Heart right ventricle (tissue), 16 donors: ENCODE data around the gene AUP1. TPM values are rescaled to one million over a fixed set of nuclear protein-coding genes. Genes with fewer than 3 reads are reported as not detected.

Experiments used
- ATAC-seq, 8 donors: fragments of 200-7000 bp; cut with Tn5 transposase; one replicate each; pipeline ENCODE4 v1.9.1; 2020; ENCODE audit warnings: mild to moderate bottlenecking in 8 of 8, moderate library complexity in 8 of 8, moderate number of reproducible peaks in 1 of 8
- DNase-seq, 2 donors: peaks; one replicate each; pipeline ENCODE4 v3.0.0-alpha.2; 2020
- H3K27ac ChIP-seq, 10 donors: fragments of 200-600 bp; sonication (generic) in 2 of 10; one replicate each; pipeline versions ENCODE4 v1.5.0 to v1.8.0; 2020 to 2022; ENCODE audit warnings: mild to moderate bottlenecking in 3 of 10
- H3K27me3 ChIP-seq, 7 donors: fragments of 200-600 bp; one replicate each; pipeline ENCODE4 v1.8.0; 2021 to 2022; ENCODE audit warnings: mild to moderate bottlenecking in 2 of 7
- H3K36me3 ChIP-seq, 9 donors: fragments of 200-600 bp; sonication (generic) in 1 of 9; one replicate each; pipeline versions ENCODE4 v1.5.0 to v1.8.0; 2020 to 2022; ENCODE audit warnings: mild to moderate bottlenecking in 2 of 9
- H3K4me1 ChIP-seq, 9 donors: fragments of 200-600 bp; sonication (generic) in 1 of 9; one replicate each; pipeline versions ENCODE4 v1.5.0 to v1.8.0; 2020 to 2022; ENCODE audit warnings: mild to moderate bottlenecking in 4 of 9
- H3K4me3 ChIP-seq, 10 donors: fragments of 200-600 bp; sonication (generic) in 2 of 10; one replicate each; pipeline versions ENCODE4 v1.5.0 to v1.8.0; 2020 to 2022; ENCODE audit warnings: mild to moderate bottlenecking in 7 of 10, moderate library complexity in 2 of 10
- H3K9me3 ChIP-seq, 11 donors: fragments of 200-600 bp in 10 of 11; sonication (generic) in 2 of 11; one replicate each; pipeline versions ENCODE4 v1.5.0 to v1.8.0; 2013 to 2022; ENCODE audit warnings: mild to moderate bottlenecking in 2 of 11, control low read depth in 1 of 11, moderate library complexity in 1 of 11
- CTCF ChIP-seq, 9 donors: fragments of 200-600 bp; sonication (generic) in 2 of 9; IDR thresholded peaks; one replicate each; pipeline versions ENCODE4 v1.5.0 to v1.8.0; 2021 to 2022; ENCODE audit warnings: antibody characterized with exemption in 9 of 9, mild to moderate bottlenecking in 5 of 9, moderate library complexity in 1 of 9
- WGBS, 2 donors: extraction: QIAGEN DNeasy Blood & Tissue Kit; methylation state at CpG; one replicate each; pipeline ENCODE4 v1.1.7; 2013; ENCODE audit warnings: inconsistent platforms in 1 of 2; 5-methylcytosine and 5-hydroxymethylcytosine counted together
- intact Hi-C, 10 donors: fragments of 100-400 bp; cut with DNase I; formaldehyde crosslinking; loops; one replicate each; pipeline versions ENCODE4 v1.11.1 to v1.14.2; 2022
- polyA plus RNA-seq, 2 donors: library from polyadenylated mRNA; stranded (reverse); fragments of 200-250 nt; gene quantifications; one replicate each; pipeline ENCODE4 v1.2.3, GENCODE V29; 2013
- total RNA-seq, 10 donors: library from RNA; stranded (reverse); fragmentation: NEBNext Ultra II Directional in 3 of 10; extraction: Animal tissue kit (Norgen Biotek cat#: 25700) in 3 of 10; gene quantifications; one replicate each; pipeline versions ENCODE4 v1.2.1 to v1.2.4, GENCODE V29; 2021 to 2023
- donor health status: Arrhythmogenic right ventricular cardiomyopathy.
- donor health status: ischemic (EF 13 %, LVEDD 7.1; RV severe dilation, severe dysfunction).
- donor health status: healthy with polysubstance abuse.
- donor health status: DM: no; HTN: yes; CAD: no.
- donor health status: DM: no; HTN: no; CAD: no.
- donor health status: ischemic (EF 25% LVEDD 6.9; RV normal size, moderate dysfunction).
- donor health status: ischemic (EF 25% LVEDD 5.7; RV mildly dilated, moderate dysfunction).
- donor health status: healthy.
- donor health status: DM: yes; HTN: yes; CAD: no.
- donor health status: Ischemic cardiomyopathy.
- donor health status: ischemic (EF 35%, LVEDD 5.7; RV mildly dilated, moderate dysfunction).
- donor health status: nonischemic (EF 11% LVEDD 7.7; RV severe dilation, severe dysfunction).
- donor health status: DM: yes; HTN: yes; CAD: no.
- donor health status: PGD.
- donor health status: ischemic (EF 29% LVEDD 5.4; RV normal size, mild dysfunction).
- donor health status: nonischemic (EF 23%, LVEDD 6.1; RV moderate dilation, normal function).

The AUP1 gene
- total and polyA plus RNA-seq, 12 donors: 31.4 to 163 (median 42.9) TPM

- peak overlapping the region; percentile 22 to 82 (median 68) for H3K4me3 ChIP-seq
- peaks cover 0 to 19% (median 0%) of the 10 kb centered on the region in 7 donors for H3K27me3 ChIP-seq
- DNase-seq (peak; percentile 72 to 80), ATAC-seq (peak; percentile 87 to 92 (median 88))
- H3K27ac ChIP-seq: peak overlapping the region; percentile 57 to 92 (median 80)
- intact Hi-C loops: loop anchor here in 1 of 10 donors (5.0 kb wide), 1 partner anchor 38 kb away; no protein-coding TSS in a partner anchor
- no peaks in the 10 kb centered on the region for H3K36me3 ChIP-seq
- peak in 1 of 9 donors; percentile 11 for TF ChIP-seq CTCF (IDR thresholded peaks at IDR 0.05)
- WGBS, 2 donors: 5 to 6% methylated on average over 80 to 85 of the region's 85 CpGs
- H3K9me3 ChIP-seq: no peaks in the 10 kb centered on the region
- H3K4me1 ChIP-seq: peaks cover 6 to 36% (median 22%) of the 10 kb centered on the region in 9 donors
These were observed 19.7 kb upstream of the AUP1 start for GRCh38 chr2:74548900-74549826.

- no peak for DNase-seq
- 12% methylated on average over 23 to 26 of the region's 26 CpGs for WGBS, 2 donors
- H3K27ac ChIP-seq: peak overlapping the region; percentile 57 to 92 (median 80)
- ATAC-seq: peak in 2 of 8 donors; percentile 0 to 2
- H3K4me1 ChIP-seq: peaks cover 3 to 28% (median 19%) of the 10 kb centered on the region in 9 donors
- TF ChIP-seq CTCF (IDR thresholded peaks at IDR 0.05): no peak
- H3K9me3 ChIP-seq: no peaks in the 10 kb centered on the region
- H3K4me3 ChIP-seq: peak overlapping the region; percentile 22 to 82 (median 68)
- H3K36me3 ChIP-seq: no peaks in the 10 kb centered on the region
- peaks cover 0 to 19% (median 0%) of the 10 kb centered on the region in 7 donors for H3K27me3 ChIP-seq
- intact Hi-C loops: loop anchor here in 1 of 10 donors (5.0 kb wide), 1 partner anchor 39 kb away; no protein-coding TSS in a partner anchor
These were observed 18.9 kb upstream of the AUP1 start for GRCh38 chr2:74548285-74548899.

DNA sequence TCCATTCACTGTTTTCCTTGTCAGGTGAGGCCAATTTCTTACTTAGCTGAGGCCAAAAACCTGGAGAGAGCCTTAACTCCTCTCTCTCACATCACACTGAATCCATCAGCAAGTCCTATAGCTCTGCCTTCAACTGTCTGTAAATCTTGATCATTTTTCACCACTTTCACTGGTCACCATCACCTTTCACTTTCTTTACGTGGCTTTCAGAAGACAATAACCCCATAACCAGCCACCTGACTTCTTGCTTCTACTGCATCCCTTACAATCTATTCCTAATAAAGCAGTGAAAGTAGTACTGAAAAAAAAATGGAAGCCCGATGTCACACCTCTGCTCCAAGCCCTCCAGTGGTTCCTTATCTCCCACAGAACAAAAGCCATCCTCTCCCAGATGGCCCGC is 16.5 kb upstream of the AUP1 start:
- DNase-seq (no peak), ATAC-seq (no peak)
- Histone ChIP-seq H3K9me3 (no peaks in the 10 kb centered on the region), H3K27me3 (peaks cover 0 to 19% (median 0%) of the 10 kb centered on the region in 7 donors), H3K36me3 (no peaks in the 10 kb centered on the region), H3K4me1 (peaks cover 3 to 27% (median 17%) of the 10 kb centered on the region in 9 donors), H3K4me3 (no peak overlapping the region), H3K27ac (no peak overlapping the region)
- intact Hi-C loops: loop anchor here in 1 of 10 donors (5.0 kb wide), 1 partner anchor 41 kb away; no protein-coding TSS in a partner anchor
- TF ChIP-seq CTCF (IDR thresholded peaks at IDR 0.05): no peak
- WGBS, 2 donors: 74 to 82% methylated on average over 3 of the region's 3 CpGs

GRCh38 chr2:74544634-74545033 is 15.1 kb upstream of the AUP1 start:
- H3K4me3 ChIP-seq: no peak overlapping the region
- 88 to 90% methylated on average over 3 of the region's 3 CpGs for WGBS, 2 donors
- DNase-seq: no peak
- H3K36me3 ChIP-seq: no peaks in the 10 kb centered on the region
- H3K27me3 ChIP-seq: peaks cover 0 to 16% (median 0%) of the 10 kb centered on the region in 7 donors
- intact Hi-C loops: loop anchor here in 1 of 10 donors (5.0 kb wide), 1 partner anchor 43 kb away; no protein-coding TSS in a partner anchor
- no peak for TF ChIP-seq CTCF (IDR thresholded peaks at IDR 0.05)
- ATAC-seq: no peak
- H3K4me1 ChIP-seq: peaks cover 7 to 35% (median 15%) of the 10 kb centered on the region in 9 donors
- no peaks in the 10 kb centered on the region for H3K9me3 ChIP-seq
- H3K27ac ChIP-seq: no peak overlapping the region
